ENCODE measurements around the gene LIPT1.
A peak's percentile ranks its signal among the peaks of the same experiment; 100 is the strongest.
"Not testable (repeated sequence)": the region's sequence is repeated elsewhere in the genome, so short reads cannot be mapped to it uniquely, and the experiment has no call there.

LIPT1 gene

DNA sequence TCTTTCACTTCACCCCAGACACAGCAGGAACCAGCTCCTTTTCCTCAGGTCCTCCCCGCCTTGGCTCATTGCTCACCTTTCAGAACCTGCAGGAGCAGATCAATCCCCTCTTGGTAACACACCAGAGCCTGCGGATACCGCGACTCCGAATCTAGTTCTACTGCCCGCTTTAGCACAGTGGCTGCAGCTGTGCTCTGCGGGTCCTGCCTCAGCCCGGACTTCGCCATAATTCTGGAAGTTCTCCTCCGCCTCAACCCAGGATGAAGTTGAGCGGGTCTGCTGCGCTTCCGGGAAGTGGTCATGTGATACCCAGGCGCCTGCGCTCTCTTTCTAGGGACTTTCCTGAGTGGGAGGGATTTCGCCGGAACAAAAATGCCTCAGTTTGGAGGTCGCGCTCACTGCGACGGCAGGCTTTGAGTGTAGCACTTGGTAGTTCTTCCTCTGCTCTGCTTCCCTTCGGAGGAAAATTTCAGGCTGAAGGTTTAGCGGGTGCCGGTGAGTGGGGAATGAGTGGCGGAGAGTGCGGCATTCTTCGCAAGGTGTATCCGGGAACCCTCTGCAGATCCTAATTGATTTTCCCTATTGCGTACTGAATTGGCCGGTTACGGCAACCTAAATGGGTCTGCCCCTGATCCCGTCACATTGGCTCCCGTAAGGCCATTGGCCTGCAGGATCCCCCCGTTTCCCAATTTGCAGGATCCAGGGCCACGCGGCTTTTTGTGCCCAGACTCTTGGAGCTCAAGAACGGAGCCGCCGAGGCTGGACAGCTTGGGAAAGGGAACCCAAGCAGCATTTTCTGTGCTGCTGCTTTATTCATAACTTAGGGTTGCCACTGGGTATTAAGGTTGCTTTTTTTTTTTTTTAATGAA lies 26.2 kb downstream of the LIPT1 start, which contains the start of the genes MITD1 and MRPL30:
MITD1 (minus strand) TSS at position 304 of the 869 bp plus-strand sequence; CDS start at position 227, 77 bp downstream.
MRPL30 (plus strand) TSS at position 430 of the 869 bp plus-strand sequence. CDS start 5,020 bp downstream, outside the sequence.
- peak; percentile 87 for DNase-seq

GRCh38 chr2:99181624-99182000 lies 26.8 kb downstream of the LIPT1 start:
- no peak for DNase-seq

DNA sequence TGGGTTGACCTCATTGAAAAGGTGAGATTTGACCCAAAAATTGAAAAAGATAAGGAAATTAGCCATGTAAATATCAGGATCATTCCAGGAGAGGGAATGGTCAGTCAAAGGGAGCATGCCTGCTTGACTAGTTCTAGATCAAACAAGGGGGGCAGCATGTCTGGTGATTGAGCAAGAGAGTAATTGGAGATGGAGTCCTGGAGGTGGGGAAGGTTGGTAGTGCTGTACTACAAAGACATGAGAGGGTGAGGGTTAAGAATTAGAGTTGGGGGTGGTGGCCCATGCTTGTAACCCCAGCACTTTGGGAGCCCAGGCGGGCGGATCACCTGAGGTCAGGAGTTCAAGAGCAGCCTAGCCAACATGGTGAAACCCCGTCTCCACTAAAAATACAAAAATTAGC lies 28.3 kb downstream of the LIPT1 start:
- DNase-seq: no peak

DNA sequence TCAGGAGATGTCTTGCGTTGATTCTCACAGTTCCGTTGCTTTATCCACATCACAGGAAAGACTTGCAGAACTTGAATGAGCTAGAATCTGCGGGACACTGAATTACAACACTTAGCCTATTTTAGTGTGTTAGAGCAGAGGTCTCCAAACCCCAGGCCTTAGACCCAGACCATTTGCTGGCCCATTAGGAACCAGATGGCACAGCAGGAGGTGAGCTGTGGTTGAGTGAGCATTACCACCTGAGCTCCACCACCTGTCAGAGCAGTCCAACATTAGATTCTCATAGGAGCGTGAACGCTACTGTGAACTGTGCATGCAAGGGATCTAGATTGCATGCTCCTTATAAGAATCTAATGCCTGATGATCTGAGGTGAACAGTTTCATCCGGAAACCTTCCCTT lies 30.0 kb downstream of the LIPT1 start:
- DNase-seq: no peak

DNA sequence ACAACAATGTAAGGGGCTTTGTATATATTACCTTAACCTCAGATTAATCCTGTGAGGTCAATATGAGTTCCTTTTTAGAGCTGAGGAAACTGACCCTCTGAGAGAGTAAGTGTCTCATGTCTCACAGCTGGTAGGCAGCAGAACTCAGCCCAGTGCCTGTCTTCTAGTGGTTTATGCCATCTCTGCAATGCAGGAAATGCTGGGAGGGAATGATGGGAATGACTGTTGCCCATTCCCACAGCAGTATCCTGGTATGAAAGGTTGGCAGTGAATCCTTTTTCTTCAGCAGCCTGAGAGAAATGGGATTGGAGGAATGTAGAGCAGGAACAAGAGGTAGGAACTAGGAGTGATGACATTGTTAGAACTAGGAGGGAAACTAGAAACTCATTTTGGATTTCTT lies 32.2 kb downstream of the LIPT1 start:
- no peak for DNase-seq

GRCh38 chr2:99188357-99188756 lies 33.6 kb downstream of the LIPT1 start:
- DNase-seq: no peak

DNA sequence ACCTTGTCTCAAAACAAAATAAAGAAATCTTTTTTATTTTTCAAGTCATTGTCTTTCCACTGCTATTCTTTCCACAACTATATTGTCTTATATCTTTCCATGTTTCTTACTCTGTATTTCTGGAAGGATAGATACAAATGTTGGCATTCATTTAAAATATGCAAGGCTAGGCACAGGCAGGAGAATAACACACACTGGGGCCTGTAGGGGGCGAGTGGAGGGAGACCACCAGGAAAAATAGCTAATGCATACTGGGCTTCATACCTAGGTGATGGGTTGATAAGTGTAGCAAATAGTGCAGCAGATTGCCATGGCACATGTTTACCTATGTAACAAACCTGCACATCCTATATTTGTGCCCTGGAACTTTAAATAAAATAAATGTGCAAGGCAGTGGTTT lies 35.8 kb downstream of the LIPT1 start:
- no peak for DNase-seq

DNA sequence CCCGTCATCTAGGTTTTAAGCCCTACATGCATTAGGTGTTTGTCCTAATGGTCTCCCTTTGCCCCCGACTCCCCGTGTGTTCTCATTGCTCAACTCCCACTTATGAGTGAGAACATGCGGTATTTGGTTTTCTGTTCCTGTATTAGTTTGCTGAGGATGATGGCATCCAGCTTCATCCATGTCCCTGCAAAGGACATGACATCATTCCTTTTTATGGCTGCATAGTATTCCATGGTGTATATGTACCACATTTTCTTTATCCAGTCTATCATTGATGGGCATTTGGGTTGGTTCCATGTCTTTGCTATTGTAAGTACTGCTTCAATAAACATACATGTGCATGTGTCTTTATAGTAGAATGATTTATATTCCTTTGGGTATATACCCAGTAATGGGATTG lies 37.6 kb downstream of the LIPT1 start:
- DNase-seq: not testable (repeated sequence)

- DNase-seq: no peak
Observed at GRCh38 chr2:99198103-99198841, 43.5 kb downstream of the LIPT1 start.

- no peak for DNase-seq
Observed at GRCh38 chr2:99200076-99200800, 45.5 kb downstream of the LIPT1 start.

- DNase-seq: no peak
Observed at GRCh38 chr2:99201959-99202678, 47.4 kb downstream of the LIPT1 start.

GRCh38 chr2:99205491-99205890 lies 50.7 kb downstream of the LIPT1 start:
- no peak for DNase-seq

Measured in activated naive CD4-positive, alpha-beta T cell treated with anti-CD3 and anti-CD28 coated beads, Interleukin-2, amount 50 U/mL, for 16 hours (primary cell).